IMR-90 (cell line): Measurements from ENCODE around the gene SLC5A7. TPM values are rescaled to one million over a fixed set of nuclear protein-coding genes. Genes with fewer than 3 reads are reported as not detected.

ENCODE experiments used
- ATAC-seq: fragments of 200-7000 bp; cut with Tn5 transposase; 2 replicates; pipeline ENCODE4 v1.9.1; 2020; ENCODE audit warnings: low read depth, mild to moderate bottlenecking, moderate library complexity
- BruUV-seq: library from RNA; stranded (reverse); fragments of 400-500 nt; replicated peaks from 2 replicates; lab custom pipeline; 2021; lab: Mats Ljungman, UMichigan
- CTCF ChIA-PET: fragments of 300-600 bp; formaldehyde crosslinking; extraction: SDS; loops from one replicate; lab custom pipeline; 2021; ENCODE audit warnings: antibody characterized with exemption; lab: Yijun Ruan, JAX
- POLR2A ChIA-PET: fragments of 300-600 bp; sonication (Branson Sonifier 250); formaldehyde crosslinking; loops from one replicate; lab custom pipeline; 2022; ENCODE audit warnings: antibody characterized with exemption; ENCODE audit not compliant: unreplicated experiment; lab: Charles Lee
- DNase-seq: peaks from one replicate; pipeline ENCODE4 v3.0.0; 2013
- H2AFZ ChIP-seq: replicated peaks from 2 replicates; pipeline ENCODE3; 2013; ENCODE audit warnings: low read length, mild to moderate bottlenecking; ENCODE audit not compliant: poor library complexity
- H2AK5ac ChIP-seq: 2 replicates; pipeline ENCODE4 v1.6.1; 2013; ENCODE audit warnings: low read depth, low read length, inconsistent platforms
- H2AK9ac ChIP-seq: replicated peaks from 2 replicates; pipeline ENCODE3; 2013; ENCODE audit warnings: mild to moderate bottlenecking, low read depth, low read length, moderate library complexity; ENCODE audit not compliant: poor library complexity
- H2BK120ac ChIP-seq: 2 replicates; pipeline ENCODE4 v1.6.1; 2013; ENCODE audit warnings: low read depth, low read length, inconsistent platforms
- H2BK15ac ChIP-seq: 3 replicates; pipeline ENCODE4 v1.6.1; 2013; ENCODE audit warnings: low read depth, low read length, inconsistent platforms
- H2BK20ac ChIP-seq: 2 replicates; pipeline ENCODE4 v1.6.1; 2013; ENCODE audit warnings: low read depth, mild to moderate bottlenecking, inconsistent platforms, low read length, moderate library complexity
- H2BK5ac ChIP-seq: 2 replicates; pipeline ENCODE4 v1.6.1; 2013; ENCODE audit warnings: mild to moderate bottlenecking, low read depth, low read length, inconsistent platforms; ENCODE audit not compliant: poor library complexity, severe bottlenecking
- H3K14ac ChIP-seq: replicated peaks from 2 replicates; pipeline ENCODE4 v1.6.1; 2013; ENCODE audit warnings: low read depth, low read length, inconsistent platforms
- H3K18ac ChIP-seq: 2 replicates; pipeline ENCODE4 v1.6.1; 2013; ENCODE audit warnings: low read depth, low read length, control low read depth
- H3K23ac ChIP-seq: 2 replicates; pipeline ENCODE4 v1.6.1; 2013; ENCODE audit warnings: low read depth, low read length, inconsistent platforms
- H3K27ac ChIP-seq: 2 replicates; pipeline ENCODE4 v1.5.1; 2013; ENCODE audit warnings: mild to moderate bottlenecking, control low read depth, low read length; ENCODE audit not compliant: insufficient read depth
- H3K27me3 ChIP-seq: 2 replicates; pipeline ENCODE4 v1.6.1; 2013; ENCODE audit warnings: low read length; ENCODE audit not compliant: control insufficient read depth, insufficient read depth
- H3K36me3 ChIP-seq: 2 replicates; pipeline ENCODE4 v1.6.1; 2013; ENCODE audit warnings: low read length, mixed read lengths; ENCODE audit not compliant: control insufficient read depth, insufficient read depth
- H3K4ac ChIP-seq: 2 replicates; pipeline ENCODE4 v1.6.1; 2013; ENCODE audit warnings: low read depth, low read length, inconsistent platforms
- H3K4me1 ChIP-seq: 2 replicates; pipeline ENCODE4 v1.6.1; 2013; ENCODE audit warnings: low read length, mixed read lengths; ENCODE audit not compliant: control insufficient read depth, insufficient read depth
- H3K4me2 ChIP-seq: 2 replicates; pipeline ENCODE4 v1.6.1; 2013; ENCODE audit warnings: low read depth, mild to moderate bottlenecking, control low read depth, low read length, moderate library complexity
- H3K4me3 ChIP-seq: 2 replicates; pipeline ENCODE4 v1.5.1; 2013; ENCODE audit warnings: low read depth, mild to moderate bottlenecking, control low read depth, low read length, moderate library complexity; ENCODE audit not compliant: insufficient read depth
- H3K56ac ChIP-seq: 2 replicates; pipeline ENCODE4 v1.6.1; 2013; ENCODE audit warnings: low read length, inconsistent platforms; ENCODE audit not compliant: insufficient read depth; ENCODE audit errors: extremely low read depth
- H3K79me1 ChIP-seq, 2 experiments: 2 replicates each; pipeline ENCODE4 v1.6.1; 2013; ENCODE audit warnings: low read length in 2 of 2, inconsistent platforms in 1 of 2, low read depth in 1 of 2
- H3K9ac ChIP-seq: 2 replicates; pipeline ENCODE4 v1.6.1; 2013; ENCODE audit warnings: low read depth, low read length, control low read depth
- H3K9me1 ChIP-seq: 2 replicates; pipeline ENCODE4 v1.6.1; 2013; ENCODE audit warnings: low read length, inconsistent platforms; ENCODE audit not compliant: insufficient read depth
- H3K9me3 ChIP-seq: 2 replicates; pipeline ENCODE4 v1.6.1; 2013; ENCODE audit warnings: low read length; ENCODE audit not compliant: control insufficient read depth, insufficient read depth
- H4K20me1 ChIP-seq: 2 replicates; pipeline ENCODE4 v1.6.1; 2013; ENCODE audit warnings: low read length, inconsistent platforms; ENCODE audit not compliant: insufficient read depth
- H4K5ac ChIP-seq: 2 replicates; pipeline ENCODE4 v1.6.1; 2013; ENCODE audit warnings: mild to moderate bottlenecking, low read depth, low read length, control low read depth
- H4K8ac ChIP-seq, 2 experiments: 2 replicates each; pipeline ENCODE4 v1.6.1; 2013; ENCODE audit warnings: low read depth in 2 of 2, low read length in 2 of 2, control low read depth in 1 of 2, inconsistent platforms in 1 of 2
- H4K91ac ChIP-seq: 2 replicates; pipeline ENCODE4 v1.6.1; 2013; ENCODE audit warnings: low read depth, low read length, inconsistent platforms; ENCODE audit not compliant: insufficient read depth
- BHLHE40 ChIP-seq: fragments of 150-350 bp; IDR thresholded peaks from 2 replicates; pipeline ENCODE4 v1.6.1; 2016; ENCODE audit warnings: mild to moderate bottlenecking, low read depth, low read length
- CEBPB ChIP-seq: IDR thresholded peaks from 2 replicates; pipeline ENCODE4 v1.6.1; 2012; ENCODE audit warnings: low read depth, low read length, improper control_type of control experiment
- CHD1 ChIP-seq: IDR thresholded peaks from 2 replicates; pipeline ENCODE4 v1.6.1; 2012; ENCODE audit warnings: low read depth, low read length, improper control_type of control experiment
- CTCF ChIP-seq: conservative IDR thresholded peaks from 2 replicates; pipeline ENCODE4 v1.5.1; 2012; ENCODE audit warnings: mild to moderate bottlenecking, low read depth, low read length, improper control_type of control experiment
- ELK1 ChIP-seq: fragments of 150-350 bp; IDR thresholded peaks from 2 replicates; pipeline ENCODE4 v1.6.1; 2016; ENCODE audit warnings: low read depth, mild to moderate bottlenecking, low read length, moderate library complexity, borderline replicate concordance
- FOS ChIP-seq: fragments of 150-350 bp; IDR thresholded peaks from 2 replicates; pipeline ENCODE4 v1.6.1; 2016; ENCODE audit warnings: low read depth, low read length
- MAFK ChIP-seq: IDR thresholded peaks from 2 replicates; pipeline ENCODE4 v1.6.1; 2012; ENCODE audit warnings: low read depth, low read length, improper control_type of control experiment
- MAZ ChIP-seq: IDR thresholded peaks from 2 replicates; pipeline ENCODE4 v1.6.1; 2012; ENCODE audit warnings: low read depth, mild to moderate bottlenecking, low read length, improper control_type of control experiment, moderate library complexity, borderline replicate concordance
- MXI1 ChIP-seq: IDR thresholded peaks from 2 replicates; pipeline ENCODE4 v1.6.1; 2012; ENCODE audit warnings: low read depth, mild to moderate bottlenecking, low read length, moderate library complexity, borderline replicate concordance
- NFE2L2 ChIP-seq: fragments of 150-350 bp; IDR thresholded peaks from 2 replicates; pipeline ENCODE4 v1.6.1; 2016; ENCODE audit warnings: low read depth, mild to moderate bottlenecking, low read length
- POLR2A ChIP-seq: IDR thresholded peaks from 2 replicates; pipeline ENCODE4 v1.6.1; 2012; ENCODE audit warnings: mild to moderate bottlenecking, low read depth, low read length
- RAD21 ChIP-seq: IDR thresholded peaks from 2 replicates; pipeline ENCODE4 v1.6.1; 2012; ENCODE audit warnings: low read length, improper control_type of control experiment
- RCOR1 ChIP-seq: IDR thresholded peaks from 2 replicates; pipeline ENCODE4 v1.6.1; 2012; ENCODE audit warnings: mild to moderate bottlenecking, low read length, improper control_type of control experiment; ENCODE audit not compliant: insufficient replicate concordance
- RFX5 ChIP-seq: IDR thresholded peaks from 2 replicates; pipeline ENCODE4 v1.8.0; 2012; ENCODE audit warnings: low read depth, mild to moderate bottlenecking, low read length, moderate library complexity
- SMC3 ChIP-seq: fragments of 150-350 bp; IDR thresholded peaks from 2 replicates; pipeline ENCODE4 v1.6.1; 2016; ENCODE audit warnings: low read depth, mild to moderate bottlenecking, antibody characterized with exemption, low read length, moderate library complexity
- USF2 ChIP-seq: fragments of 150-350 bp; IDR thresholded peaks from 2 replicates; pipeline ENCODE4 v1.6.1; 2017; ENCODE audit warnings: mild to moderate bottlenecking, antibody characterized with exemption, low read length, low read depth
- WGBS, 2 experiments: methylation state at CpG; one replicate each; pipeline versions ENCODE4 v1.1.5 to v1.1.7; 2013; ENCODE audit warnings: missing lambda C conversion rate in 2 of 2; ENCODE audit not compliant: insufficient read length in 1 of 2; ENCODE audit errors: extremely low coverage in 2 of 2; 5-methylcytosine and 5-hydroxymethylcytosine counted together
- dilution Hi-C: fragments of 300-500 bp; cut with HindIII; formaldehyde crosslinking; loops from one replicate; pipeline ENCODE4 v1.14.3; 2018; ENCODE audit warnings: low sequenced_read_pairs; ENCODE audit not compliant: unreplicated experiment
- in situ Hi-C: fragments of 300-500 bp; cut with MboI; formaldehyde crosslinking; loops from 3 replicates; pipeline ENCODE4 v1.14.3; 2019; ENCODE audit warnings: low sequenced_read_pairs, inconsistent platforms, mixed read lengths
- intact Hi-C: fragments of 100-400 bp; cut with micrococcal nuclease; formaldehyde crosslinking; loops from 2 replicates; pipeline ENCODE4 v1.10.0; 2022
- polyA plus RNA-seq, 3 experiments: library from polyadenylated mRNA; depleted of rRNA; stranded (reverse); fragments of >200 nt; gene quantifications; 2 replicates each; pipeline ENCODE4 v1.2.3, GENCODE V29; 2012; ENCODE audit warnings: low replicate concordance in 1 of 3
- total RNA-seq: library from RNA; depleted of rRNA; stranded (reverse); fragments of >200 nt; gene quantifications from 2 replicates; pipeline ENCODE4 v1.2.3, GENCODE V29; 2012

SLC5A7 gene
- total and polyA plus RNA-seq, 2 of the 4 experiments (the other 2 are of a cell fraction), result not detected

GRCh38 chr2:107984707-107985106 is 1.6 kb upstream of the SLC5A7 start:
- in situ Hi-C loops, result no loop called here
- Histone ChIP-seq H2AK5ac (no peak overlapping the region), H3K4me1 (no peaks in the 10 kb centered on the region), H3K4me3 (no peak overlapping the region), H3K4me2 (no peak overlapping the region), H2BK20ac (no peak overlapping the region), H3K27me3 (no peaks in the 10 kb centered on the region; the same call in 1 of the 2 replicates), H2BK120ac (no peak overlapping the region), H3K4ac (no peak overlapping the region), H4K91ac (no peak overlapping the region), H3K9ac (no peak overlapping the region), H2BK15ac (no peak overlapping the region), H3K79me1 (no peaks in the 10 kb centered on the region), H3K56ac (no peak overlapping the region), H3K23ac (no peak overlapping the region), H4K5ac (no peak overlapping the region), H4K20me1 (no peaks in the 10 kb centered on the region), H2AFZ (no peak overlapping the region), H3K18ac (no peak overlapping the region), H3K9me3 (no peaks in the 10 kb centered on the region), H2BK5ac (no peak overlapping the region), H3K36me3 (no peaks in the 10 kb centered on the region), H3K14ac (no peak overlapping the region), H4K8ac (no peak overlapping the region), H2AK9ac (no peak overlapping the region), H3K9me1 (no peaks in the 10 kb centered on the region), H3K27ac (no peak overlapping the region)
- dilution Hi-C loops, result no loop called here
- POLR2A ChIA-PET, result no interaction called here
- CTCF ChIA-PET, result no interaction called here
- no CpG with 5 or more reads among the region's 2 CpGs for WGBS, 2 experiments
- intact Hi-C loops, result no loop called here
- BruUV-seq, result no TSS peak
- TF ChIP-seq MXI1, result no peak
- TF ChIP-seq CEBPB, result no peak
- TF ChIP-seq RAD21, result no peak
- TF ChIP-seq USF2, result no peak
- TF ChIP-seq MAFK, result no peak
- no peak for TF ChIP-seq SMC3
- no peak for TF ChIP-seq CHD1
- TF ChIP-seq ELK1, result no peak
- TF ChIP-seq POLR2A, result no peak
- no peak for TF ChIP-seq NFE2L2
- TF ChIP-seq CTCF, result no peak
- TF ChIP-seq FOS, result no peak
- TF ChIP-seq RFX5, result no peak
- no peak for TF ChIP-seq RCOR1
- TF ChIP-seq MAZ, result no peak
- TF ChIP-seq BHLHE40, result no peak
- ATAC-seq (no peak), DNase-seq (no peak)
